Activated CD4-positive, alpha-beta T cell treated with anti-CD3 and anti-CD28 coated beads for 36 hours (primary cell): Measurements from ENCODE around the gene DLGAP4. TPM values are rescaled to one million over a fixed set of nuclear protein-coding genes. Genes with fewer than 3 reads are reported as not detected.
A peak's percentile ranks its signal among the peaks of the same experiment; 100 is the strongest.

Experiments
- ATAC-seq: fragments of 200-7000 bp; cut with Tn5 transposase; one replicate; pipeline ENCODE4 v1.10.0; 2021; ENCODE audit warnings: mild to moderate bottlenecking, moderate library complexity
- CTCF ChIA-PET: fragments of 350-600 bp; sonication (Branson Sonifier 250); formaldehyde crosslinking; loops from one replicate; lab custom pipeline; 2021; ENCODE audit warnings: antibody characterized with exemption; lab: Charles Lee
- POLR2A ChIA-PET: fragments of 350-600 bp; sonication (Branson Sonifier 250); formaldehyde crosslinking; loops from one replicate; lab custom pipeline; 2021; ENCODE audit warnings: antibody characterized with exemption, inconsistent platforms; lab: Charles Lee
- DNase-seq: peaks from one replicate; pipeline ENCODE4 v3.0.0-alpha.2; 2020
- H3K27ac Mint-ChIP-seq: one replicate; pipeline ENCODE4 v1.8.0; 2021; ENCODE audit warnings: mixed read lengths
- H3K27me3 Mint-ChIP-seq: one replicate; pipeline ENCODE4 v1.8.0; 2021; ENCODE audit warnings: mixed read lengths
- H3K36me3 Mint-ChIP-seq: one replicate; pipeline ENCODE4 v1.8.0; 2021; ENCODE audit warnings: low read depth, mixed read lengths
- H3K4me1 Mint-ChIP-seq: one replicate; pipeline ENCODE4 v1.8.0; 2021; ENCODE audit warnings: mixed read lengths
- H3K4me3 Mint-ChIP-seq: one replicate; pipeline ENCODE4 v1.8.0; 2021; ENCODE audit warnings: mild to moderate bottlenecking, moderate library complexity, mixed read lengths
- H3K9me3 Mint-ChIP-seq: one replicate; pipeline ENCODE4 v1.8.0; 2021; ENCODE audit warnings: low read depth, mixed read lengths
- intact Hi-C, 2 experiments: fragments of 100-400 bp; cut with DNase I in 1 of 2; cut with micrococcal nuclease in 1 of 2; formaldehyde crosslinking; loops; one replicate each; pipeline versions ENCODE4 v1.14.2 to v1.15.1; 2022 to 2024; cut with DNase I, micrococcal nuclease
- total RNA-seq, 2 experiments: library from RNA; stranded (reverse); gene quantifications; one replicate each; pipeline ENCODE4 v1.2.3, GENCODE V29; 2021

Gene DLGAP4
- total RNA-seq, 2 experiments from 2014 or later = 19.0 to 21.8 TPM

- intact Hi-C loops = no loop called here
- Mint-ChIP-seq H3K9me3 (peaks cover 4% of the 10 kb centered on the region), H3K4me1 (no peaks in the 10 kb centered on the region), H3K36me3 (no peaks in the 10 kb centered on the region), H3K4me3 (no peak overlapping the region), H3K27me3 (peaks cover 3% of the 10 kb centered on the region), H3K27ac (no peak overlapping the region)
- ChIA-PET CTCF (no interaction called here), POLR2A (no interaction called here)
- no peak for DNase-seq
- ATAC-seq = no peak
Observed at GRCh38 chr20:36392989-36393388, 86.8 kb downstream of the DLGAP4 start.

GRCh38 chr20:36394340-36394965, 88.3 kb downstream of the DLGAP4 start:
- intact Hi-C loops = no loop called here
- H3K4me3 Mint-ChIP-seq = no peak overlapping the region
- no peak for DNase-seq
- no peaks in the 10 kb centered on the region for H3K27me3 Mint-ChIP-seq
- CTCF ChIA-PET = no interaction called here
- no peak overlapping the region for H3K27ac Mint-ChIP-seq
- H3K4me1 Mint-ChIP-seq = no peaks in the 10 kb centered on the region
- POLR2A ChIA-PET = no interaction called here
- H3K36me3 Mint-ChIP-seq = no peaks in the 10 kb centered on the region
- H3K9me3 Mint-ChIP-seq = peaks cover 4% of the 10 kb centered on the region
- no peak for ATAC-seq

GRCh38 chr20:36396340-36396739, 90.2 kb downstream of the DLGAP4 start:
- Mint-ChIP-seq H3K4me1 (no peaks in the 10 kb centered on the region), H3K27me3 (peaks cover 6% of the 10 kb centered on the region), H3K27ac (no peak overlapping the region), H3K9me3 (peaks cover 4% of the 10 kb centered on the region), H3K4me3 (no peak overlapping the region), H3K36me3 (no peaks in the 10 kb centered on the region)
- POLR2A ChIA-PET = no interaction called here
- intact Hi-C loops = loop anchor here in 1 of 2 experiments (5.0 kb wide), 1 partner anchor 194 kb away; no protein-coding TSS in a partner anchor
- DNase-seq (no peak), ATAC-seq (no peak)
- CTCF ChIA-PET = no interaction called here

- Mint-ChIP-seq H3K4me3 (no peak overlapping the region), H3K9me3 (peaks cover 4% of the 10 kb centered on the region), H3K4me1 (no peaks in the 10 kb centered on the region), H3K36me3 (no peaks in the 10 kb centered on the region), H3K27me3 (peaks cover 11% of the 10 kb centered on the region), H3K27ac (no peak overlapping the region)
- DNase-seq (no peak), ATAC-seq (no peak)
- intact Hi-C loops = loop anchor here in 1 of 2 experiments (5.0 kb wide), 1 partner anchor 195 kb away; no protein-coding TSS in a partner anchor
- POLR2A ChIA-PET = no interaction called here
- CTCF ChIA-PET = no interaction called here
Observed at GRCh38 chr20:36396847-36397630, 90.9 kb downstream of the DLGAP4 start.

- peaks cover 4% of the 10 kb centered on the region for H3K9me3 Mint-ChIP-seq
- POLR2A ChIA-PET = interaction anchor here (0.6 kb wide), 1 partner anchor 1951 kb away, joined by 4 read pairs; no protein-coding TSS in a partner anchor
- no peak for ATAC-seq
- no peak overlapping the region for H3K4me3 Mint-ChIP-seq
- H3K36me3 Mint-ChIP-seq = no peaks in the 10 kb centered on the region
- no peak for DNase-seq
- H3K4me1 Mint-ChIP-seq = no peaks in the 10 kb centered on the region
- CTCF ChIA-PET = interaction anchor here (0.6 to 1.8 kb wide), 5 partner anchors 14 to 198 kb away, joined by 3 to 6 read pairs (median 3); no protein-coding TSS in a partner anchor
- peaks cover 14% of the 10 kb centered on the region for H3K27me3 Mint-ChIP-seq
- no peak overlapping the region for H3K27ac Mint-ChIP-seq
- intact Hi-C loops = loop anchor here in 1 of 2 experiments (5.0 kb wide), 1 partner anchor 196 kb away; no protein-coding TSS in a partner anchor
Observed at GRCh38 chr20:36398515-36398914, 92.4 kb downstream of the DLGAP4 start.

GRCh38 chr20:36399147-36399968, 93.2 kb downstream of the DLGAP4 start:
- ATAC-seq (peak; percentile 83), DNase-seq (peak; percentile 76)
- H3K4me3 Mint-ChIP-seq = no peak overlapping the region
- H3K4me1 Mint-ChIP-seq = no peaks in the 10 kb centered on the region
- POLR2A ChIA-PET = interaction anchor here (0.6 to 0.9 kb wide), 2 partner anchors 197 to 1952 kb away, joined by 3 to 4 read pairs; no protein-coding TSS in a partner anchor
- intact Hi-C loops = loop anchor here (1.0 to 5.0 kb wide), 3 partner anchors 126 to 197 kb away; no protein-coding TSS in a partner anchor
- no peaks in the 10 kb centered on the region for H3K36me3 Mint-ChIP-seq
- peaks cover 16% of the 10 kb centered on the region for H3K27me3 Mint-ChIP-seq
- H3K9me3 Mint-ChIP-seq = peaks cover 4% of the 10 kb centered on the region
- CTCF ChIA-PET = interaction anchor here (0.6 to 1.8 kb wide), 26 partner anchors 8 to 478 kb away, joined by 3 to 16 read pairs (median 4); partner anchors contain the start of genes AAR2 and SCAND1
- H3K27ac Mint-ChIP-seq = no peak overlapping the region

GRCh38 chr20:36399969-36400545, 93.9 kb downstream of the DLGAP4 start:
- no peaks in the 10 kb centered on the region for H3K4me1 Mint-ChIP-seq
- no peak for ATAC-seq
- peaks cover 18% of the 10 kb centered on the region for H3K27me3 Mint-ChIP-seq
- ChIA-PET CTCF (interaction anchor here (0.7 to 1.8 kb wide), 23 partner anchors 8 to 446 kb away, joined by 3 to 16 read pairs (median 4); partner anchors contain the start of genes AAR2 and SCAND1), POLR2A (interaction anchor here (0.9 kb wide), 1 partner anchor 197 kb away, joined by 3 read pairs; no protein-coding TSS in a partner anchor)
- H3K27ac Mint-ChIP-seq = no peak overlapping the region
- H3K4me3 Mint-ChIP-seq = no peak overlapping the region
- peaks cover 4% of the 10 kb centered on the region for H3K9me3 Mint-ChIP-seq
- intact Hi-C loops = loop anchor here (1.0 to 5.0 kb wide), 3 partner anchors 127 to 198 kb away; no protein-coding TSS in a partner anchor
- DNase-seq = no peak
- H3K36me3 Mint-ChIP-seq = no peaks in the 10 kb centered on the region

- Mint-ChIP-seq H3K4me1 (no peaks in the 10 kb centered on the region), H3K36me3 (no peaks in the 10 kb centered on the region), H3K9me3 (peaks cover 4% of the 10 kb centered on the region), H3K27me3 (peaks cover 18% of the 10 kb centered on the region), H3K27ac (no peak overlapping the region), H3K4me3 (no peak overlapping the region)
- CTCF ChIA-PET = no interaction called here
- no peak for DNase-seq
- ATAC-seq = no peak
- intact Hi-C loops = no loop called here
- POLR2A ChIA-PET = no interaction called here
Observed at GRCh38 chr20:36400909-36401735, 95.0 kb downstream of the DLGAP4 start.

GRCh38 chr20:36402708-36403107, 96.6 kb downstream of the DLGAP4 start:
- H3K36me3 Mint-ChIP-seq = no peaks in the 10 kb centered on the region
- intact Hi-C loops = no loop called here
- CTCF ChIA-PET = interaction anchor here (1.3 kb wide), 1 partner anchor 12 kb away, joined by 4 read pairs; no protein-coding TSS in a partner anchor
- no peaks in the 10 kb centered on the region for H3K4me1 Mint-ChIP-seq
- no peak overlapping the region for H3K4me3 Mint-ChIP-seq
- POLR2A ChIA-PET = no interaction called here
- peaks cover 18% of the 10 kb centered on the region for H3K27me3 Mint-ChIP-seq
- no peak for ATAC-seq
- H3K9me3 Mint-ChIP-seq = no peaks in the 10 kb centered on the region
- H3K27ac Mint-ChIP-seq = no peak overlapping the region
- DNase-seq = no peak

GRCh38 chr20:36404435-36404978, 98.4 kb downstream of the DLGAP4 start:
- intact Hi-C loops = no loop called here
- Mint-ChIP-seq H3K27me3 (peaks cover 21% of the 10 kb centered on the region), H3K9me3 (no peaks in the 10 kb centered on the region), H3K27ac (no peak overlapping the region), H3K4me3 (no peak overlapping the region), H3K4me1 (no peaks in the 10 kb centered on the region), H3K36me3 (no peaks in the 10 kb centered on the region)
- ChIA-PET CTCF (interaction anchor here (0.6 kb wide), 1 partner anchor 259 kb away, joined by 3 read pairs; no protein-coding TSS in a partner anchor), POLR2A (no interaction called here)
- ATAC-seq (no peak), DNase-seq (no peak)
